OCI-LY1 (cell line): Measurements from ENCODE around the gene BAIAP2L1.
"Not testable (repeated sequence)": the region's sequence is repeated elsewhere in the genome, so short reads cannot be mapped to it uniquely, and the experiment has no call there.

Experiments used
- CTCF ChIP-seq: fragments of 200-600 bp; sonication (generic), shearing (Covaris generic); IDR thresholded peaks from 2 replicates; pipeline ENCODE4 v1.5.1; 2017; ENCODE audit warnings: mild to moderate bottlenecking, antibody characterized with exemption, low read length, moderate library complexity, mixed read lengths
- EZH2 ChIP-seq: fragments of 200-600 bp; sonication (generic), shearing (Covaris generic); IDR thresholded peaks from 2 replicates; pipeline ENCODE4 v1.8.0; 2017; ENCODE audit warnings: borderline replicate concordance, mixed run types, mild to moderate bottlenecking, antibody characterized with exemption, low read length, moderate library complexity, mixed read lengths

DNA sequence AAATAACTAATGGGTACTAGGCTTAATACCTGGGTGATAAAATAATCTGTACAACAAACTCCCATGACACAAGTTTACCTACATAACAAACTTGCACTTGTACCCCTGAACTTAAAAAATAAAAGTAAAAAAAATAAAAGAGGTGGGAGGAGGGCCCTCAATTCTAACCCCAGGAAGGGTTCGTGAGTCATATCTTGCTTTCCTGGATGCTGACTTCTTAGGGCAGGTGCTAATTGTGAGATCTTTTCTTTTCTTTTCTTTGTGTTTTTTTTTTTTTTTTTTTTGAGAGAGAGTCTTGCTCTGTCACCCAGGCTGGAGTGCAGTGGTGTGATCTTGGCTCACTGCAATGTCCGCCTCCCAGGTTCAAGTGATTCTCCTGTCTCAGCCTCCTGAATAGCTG is 40.1 kb upstream of the BAIAP2L1 start:
- TF ChIP-seq CTCF, EZH2: not testable (repeated sequence)
